NCI-H187 treated with DMSO at 0.1 percent for 48 hours (cell line): ENCODE measurements around the gene PDK1.

ENCODE experiments used
- DNase-seq: peaks from one replicate; lab custom pipeline; 2025; lab: John Stamatoyannopoulos, UW

Gene PDK1

DNA sequence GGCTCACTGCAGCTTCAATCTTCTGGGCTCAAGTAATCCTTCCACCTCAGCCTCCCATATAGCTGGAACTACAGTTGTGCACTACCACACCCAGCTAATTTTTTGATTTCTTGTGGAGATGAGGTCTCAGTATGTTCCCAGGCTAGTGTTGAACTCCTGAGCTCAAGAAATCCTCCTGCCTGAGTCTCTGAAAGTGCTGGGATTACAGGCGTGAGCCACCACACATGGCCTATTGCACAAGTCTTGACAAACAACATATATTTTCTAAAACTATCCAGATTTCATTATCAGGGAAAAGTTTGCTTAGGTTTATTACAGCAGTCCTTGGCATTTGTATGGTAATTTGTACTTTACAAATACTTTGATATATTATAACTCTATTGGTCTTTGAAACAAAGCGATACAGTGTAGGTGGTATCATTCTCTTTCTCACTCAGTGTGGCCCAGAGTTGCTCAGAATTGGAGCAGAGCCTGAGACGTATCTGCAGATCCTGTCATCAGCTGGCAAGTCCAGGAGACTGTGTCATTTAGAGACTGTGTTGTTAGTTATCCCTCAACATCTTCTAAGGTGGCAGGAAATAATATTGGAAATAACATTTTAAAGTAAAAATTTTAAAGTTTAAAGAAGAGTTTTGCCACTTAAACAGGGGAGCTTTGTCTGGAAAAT, 41.4 kb downstream of the PDK1 start:
- DNase-seq = no peak

DNA sequence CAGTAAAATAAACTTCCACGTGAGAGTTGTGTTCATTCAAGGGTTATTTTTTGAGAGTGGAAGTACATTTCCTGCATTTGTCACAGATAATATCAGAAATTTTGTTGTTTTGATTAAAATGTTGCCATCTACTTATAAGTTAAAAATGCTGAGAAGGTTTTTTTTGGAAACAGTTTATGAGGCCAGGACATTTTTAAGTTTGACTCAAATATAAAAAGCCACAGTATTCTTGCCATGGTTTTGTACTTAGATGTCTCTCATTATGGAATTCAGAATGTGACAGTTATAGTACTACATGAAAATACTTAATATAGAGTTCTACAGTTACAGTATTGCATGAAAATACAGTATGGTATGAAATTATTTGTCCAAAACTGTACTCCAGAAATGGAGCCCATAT, 44.1 kb downstream of the PDK1 start:
- no peak for DNase-seq

DNA sequence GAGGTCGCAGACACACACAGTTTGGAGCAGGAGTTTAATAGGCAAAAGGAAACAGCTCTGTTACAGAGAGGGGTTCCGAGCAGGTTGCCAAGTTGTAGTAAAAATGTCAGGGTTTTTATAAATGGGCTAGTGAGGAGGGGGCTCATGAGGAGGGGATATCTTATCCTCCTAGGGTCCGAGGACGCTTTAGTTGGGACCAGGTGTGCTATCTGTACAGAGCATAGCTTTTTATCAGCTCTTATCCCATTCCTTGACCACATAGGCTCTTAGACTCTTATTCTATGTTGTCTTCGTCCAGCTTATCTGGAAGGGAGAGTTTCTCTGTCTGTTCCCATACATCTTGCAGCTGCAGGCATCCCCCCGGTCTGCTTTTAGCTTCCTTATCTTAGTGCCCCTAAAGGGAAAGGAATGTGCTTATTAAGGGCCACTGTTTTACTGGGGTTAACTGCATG, 44.7 kb downstream of the PDK1 start:
- DNase-seq = no peak

DNA sequence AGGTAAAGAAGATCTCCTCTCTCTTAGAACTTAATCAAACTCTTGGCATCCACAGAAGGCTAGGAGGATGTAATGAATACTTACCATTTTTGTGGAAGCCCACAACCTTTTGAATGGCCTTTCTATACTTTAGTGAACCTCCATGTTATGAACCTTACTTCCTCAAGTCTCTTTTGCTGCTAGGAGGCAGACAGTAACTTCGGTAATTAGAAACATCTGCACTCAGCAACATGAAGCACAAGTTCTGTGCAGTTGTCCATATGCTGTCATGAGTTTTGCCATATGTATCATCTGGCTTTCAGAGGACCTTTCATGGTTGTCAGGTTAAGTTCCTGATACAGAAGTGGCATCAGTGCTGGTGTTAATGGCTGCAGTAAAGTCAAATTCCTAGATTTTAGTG, 50.4 kb downstream of the PDK1 start:
- no peak for DNase-seq

DNA sequence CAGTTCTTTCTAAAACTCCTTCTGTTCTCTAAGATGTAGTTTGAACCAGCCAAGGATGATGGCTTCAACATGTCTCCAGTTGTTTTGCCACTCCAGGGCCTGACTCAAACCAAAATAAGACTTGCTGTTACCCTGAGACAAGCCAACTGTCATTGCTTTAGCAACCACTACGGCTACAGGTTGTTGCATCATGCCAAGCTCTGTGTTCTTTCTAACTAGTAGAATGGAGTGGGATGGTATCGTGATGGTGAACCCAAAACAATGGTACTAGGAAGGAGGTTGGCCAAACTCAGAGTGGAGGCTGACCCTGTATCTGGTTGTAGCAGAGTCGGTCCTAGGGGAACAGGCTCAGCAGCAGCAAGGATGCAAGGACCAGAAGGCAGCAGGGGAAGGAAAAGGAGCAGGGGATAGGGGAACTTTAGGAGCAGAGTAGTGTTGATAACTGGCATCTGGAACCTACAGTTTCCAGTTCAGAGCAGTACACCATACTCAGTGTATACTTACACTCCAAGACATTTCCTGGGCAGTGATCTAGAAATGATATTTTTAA, 51.6 kb downstream of the PDK1 start:
- DNase-seq = no peak

DNA sequence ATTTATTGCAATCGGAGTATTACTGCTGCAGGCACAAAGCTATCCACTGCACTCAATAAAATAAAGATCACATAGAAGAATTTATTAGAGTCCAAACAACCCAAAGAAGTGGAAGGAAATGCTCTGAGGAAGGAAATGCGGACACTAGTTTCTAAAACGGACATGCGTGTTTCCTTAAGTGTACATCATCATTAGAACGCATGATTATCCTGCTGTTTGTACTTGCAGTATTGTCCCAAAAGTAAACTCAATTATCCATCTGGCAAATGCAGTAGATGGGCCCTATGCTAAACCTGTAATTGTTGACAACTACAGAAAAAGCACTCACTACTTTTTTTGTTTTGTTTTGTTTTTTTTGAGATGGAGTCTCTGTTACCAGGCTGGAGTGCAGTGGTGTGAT, 53.6 kb downstream of the PDK1 start:
- no peak for DNase-seq

DNA sequence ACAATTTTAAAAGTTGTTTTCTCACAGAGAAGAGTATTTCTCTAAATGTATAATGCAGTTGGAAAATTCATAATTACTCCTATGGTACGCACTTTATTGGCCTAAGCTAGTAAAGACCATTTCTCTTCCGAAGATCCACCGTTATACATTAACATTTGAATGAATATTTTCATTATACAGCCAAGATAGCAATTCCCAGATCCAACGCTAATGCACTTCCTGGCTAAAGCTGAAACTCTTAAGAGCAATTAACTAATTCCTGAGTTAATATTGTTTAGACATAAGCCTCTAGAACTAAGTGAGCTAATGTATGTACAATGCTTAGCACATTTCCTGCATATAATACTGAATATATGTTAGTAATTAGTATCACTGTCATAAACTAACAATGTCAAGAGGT, 56.2 kb downstream of the PDK1 start:
- no peak for DNase-seq

DNA sequence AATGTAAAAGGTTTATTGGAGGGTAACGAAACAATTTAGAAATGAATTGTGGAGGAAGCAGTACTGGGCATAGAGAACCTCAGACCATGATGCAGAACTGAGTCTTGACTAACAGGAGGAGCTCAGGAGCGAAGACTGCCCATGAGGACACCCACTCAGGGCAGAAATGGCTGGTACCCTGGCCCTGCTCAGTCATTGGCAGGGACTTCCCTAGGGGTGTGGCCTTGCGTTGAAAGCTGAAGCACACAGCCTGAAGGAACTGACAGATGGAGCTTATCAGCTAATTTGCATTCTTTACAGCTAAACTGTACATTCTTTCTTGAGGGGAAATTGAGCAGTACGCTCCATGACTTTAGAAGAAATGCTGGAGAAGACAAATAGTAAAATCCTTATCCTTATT, 57.1 kb downstream of the PDK1 start:
- DNase-seq = no peak

DNA sequence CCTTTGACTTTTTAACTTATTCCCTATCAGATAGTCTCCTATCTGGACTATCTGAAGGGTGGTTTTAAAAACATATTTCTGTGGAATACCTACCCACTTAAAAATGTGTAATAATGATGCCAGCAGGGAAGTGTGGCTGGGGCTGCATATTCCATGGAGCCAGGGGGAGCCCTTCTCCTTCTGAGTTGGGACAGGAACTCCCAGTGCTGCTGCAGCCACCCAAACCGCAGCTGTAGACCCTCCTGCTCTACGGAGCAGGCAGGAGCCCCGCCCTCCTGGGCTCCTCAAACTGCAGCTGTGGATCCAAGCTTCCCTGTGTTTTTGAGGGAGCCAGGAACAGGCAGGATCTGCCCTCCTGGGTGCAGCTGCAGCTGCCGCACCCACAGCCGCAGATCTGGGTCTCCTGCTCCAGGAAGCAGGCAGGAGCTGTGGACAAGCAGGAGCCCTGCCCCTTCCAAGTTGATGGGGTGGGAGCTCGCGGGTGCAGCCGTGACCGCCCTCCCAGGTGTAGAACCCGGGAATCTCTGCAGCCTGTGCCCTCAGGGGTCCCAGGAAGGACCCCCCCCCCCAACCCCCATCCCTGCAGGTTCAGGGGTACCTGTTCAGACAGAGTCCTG, 57.8 kb downstream of the PDK1 start:
- no peak for DNase-seq

DNA sequence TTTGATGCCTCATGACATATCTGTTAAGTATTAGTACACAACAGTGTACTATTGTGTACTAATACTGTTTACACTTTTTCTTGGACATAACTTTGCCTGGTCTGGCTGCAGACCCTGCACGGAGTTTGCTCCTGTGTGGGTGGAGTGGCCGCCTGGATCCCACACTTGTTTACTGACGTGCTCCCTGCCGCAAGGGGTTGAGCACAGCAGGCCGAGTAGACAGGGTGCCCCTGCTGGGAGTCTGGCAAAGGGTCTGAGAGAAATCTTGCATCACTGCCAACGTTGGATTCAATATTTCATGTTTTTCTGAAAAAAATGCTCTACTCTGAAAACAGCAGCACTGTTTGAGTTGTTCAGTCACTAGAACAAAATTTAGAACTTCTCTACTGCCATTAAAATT, 59.0 kb downstream of the PDK1 start:
- DNase-seq = no peak

DNA sequence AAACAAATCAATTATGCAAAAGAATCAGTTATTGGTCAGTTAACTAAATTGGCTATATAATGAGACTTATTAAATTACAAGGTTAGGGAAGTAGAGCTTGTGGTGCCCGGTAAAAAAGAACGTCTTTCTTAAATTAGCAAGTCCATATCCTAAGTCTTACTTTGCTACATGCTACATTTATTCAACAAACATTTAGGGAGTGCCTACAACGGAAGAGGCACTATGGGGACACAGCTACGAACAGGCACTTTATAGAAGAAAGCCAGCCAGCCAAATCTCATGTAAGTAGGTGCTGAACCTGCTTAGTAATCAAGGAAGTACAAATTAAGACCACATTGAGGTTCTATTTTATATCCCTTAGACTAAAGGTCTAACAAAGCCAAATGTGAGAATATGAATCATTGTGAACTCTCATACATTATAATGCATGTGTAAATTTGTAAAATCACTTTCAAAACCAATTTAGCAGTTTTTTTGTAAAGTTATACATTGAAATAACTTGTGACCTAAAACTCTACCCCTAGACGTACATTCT, 59.9 kb downstream of the PDK1 start:
- no peak for DNase-seq

DNA sequence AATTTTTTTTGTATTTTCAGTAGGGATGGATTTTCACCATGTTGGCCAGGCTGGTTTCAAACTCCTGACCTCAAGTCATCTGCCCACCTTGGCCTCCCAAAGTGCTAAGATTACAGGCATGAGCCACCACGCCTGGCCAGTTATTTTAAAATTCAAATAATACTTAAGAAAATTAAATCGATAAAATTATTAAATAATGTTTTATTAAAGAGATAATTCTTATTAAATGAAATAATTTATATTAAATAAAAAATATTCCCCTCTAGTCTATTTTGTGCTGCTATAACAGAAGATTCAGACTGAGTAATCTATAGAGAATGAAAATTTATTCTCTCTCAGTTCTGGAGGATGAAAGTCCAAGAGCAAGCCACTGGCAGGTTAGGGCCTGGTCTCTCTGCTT, 61.2 kb downstream of the PDK1 start:
- DNase-seq = no peak

DNA sequence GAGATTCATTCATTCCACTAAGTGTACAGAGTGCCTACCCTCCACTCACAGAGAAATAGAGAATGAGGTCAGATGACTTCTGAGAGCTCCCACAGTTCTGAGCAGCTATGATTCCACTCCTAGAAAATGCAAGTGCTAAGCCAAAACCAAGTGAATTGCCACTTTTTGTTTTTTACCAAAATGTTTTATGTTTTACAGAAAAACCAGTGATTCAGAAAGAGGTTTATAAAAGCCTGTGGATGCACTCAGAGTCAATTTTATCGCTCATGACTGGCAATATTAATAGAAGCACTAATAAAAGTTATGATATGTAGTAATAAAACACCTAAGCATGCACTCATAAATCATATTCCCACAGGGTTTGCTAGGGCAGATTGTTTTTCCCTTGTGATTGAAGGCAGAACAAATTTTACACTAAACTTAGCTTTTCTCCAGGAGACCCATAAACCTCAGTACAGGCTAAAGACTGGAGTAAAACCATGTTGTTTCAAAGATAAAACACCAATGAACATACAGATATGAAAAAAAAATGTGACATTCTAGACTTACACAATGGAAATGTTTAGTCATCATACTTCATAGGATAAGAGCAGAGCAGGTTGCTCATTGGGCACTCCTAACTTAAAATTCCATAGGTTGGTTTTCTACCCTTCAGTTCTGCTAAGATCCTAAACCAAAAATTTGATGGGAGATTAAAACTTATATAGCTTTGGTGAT, 67.5 kb downstream of the PDK1 start:
- no peak for DNase-seq

DNA sequence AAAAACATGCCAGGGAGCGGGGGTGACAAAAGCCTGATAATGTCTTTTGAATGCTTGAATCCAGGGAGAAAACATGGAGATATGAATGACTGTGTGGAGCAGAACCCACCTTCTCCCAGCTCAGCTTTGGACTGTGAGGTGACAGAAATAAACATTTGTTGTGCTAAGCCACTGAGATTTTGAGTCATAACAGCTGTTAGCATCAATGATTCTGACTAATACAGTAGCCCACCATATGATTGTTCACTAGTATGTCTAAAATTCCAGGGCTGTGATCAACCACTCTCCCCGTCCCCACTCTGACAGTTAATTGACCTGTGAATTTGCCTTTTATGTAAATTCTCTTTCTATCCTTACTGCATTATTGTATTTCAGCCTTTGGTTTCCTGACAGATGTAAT, 69.1 kb downstream of the PDK1 start:
- no peak for DNase-seq

DNA sequence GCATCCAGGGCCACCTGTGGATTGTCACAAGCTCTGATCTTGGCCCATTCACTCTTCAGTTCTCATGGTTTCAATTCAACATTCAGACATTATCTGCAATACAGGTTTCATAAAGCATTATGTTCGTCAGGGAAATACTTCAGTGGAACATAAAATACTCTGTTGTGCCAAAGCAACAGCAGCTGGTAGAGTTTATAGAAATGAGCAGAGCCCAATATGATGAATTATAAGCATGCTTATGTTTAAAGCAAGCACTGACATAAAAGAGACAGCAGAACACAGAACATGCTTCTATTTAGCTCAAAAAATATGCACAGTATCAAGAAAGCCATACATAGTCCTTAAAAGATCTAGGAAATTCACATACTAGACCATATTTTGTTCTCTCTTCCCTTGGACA, 71.3 kb downstream of the PDK1 start:
- DNase-seq = no peak

DNA sequence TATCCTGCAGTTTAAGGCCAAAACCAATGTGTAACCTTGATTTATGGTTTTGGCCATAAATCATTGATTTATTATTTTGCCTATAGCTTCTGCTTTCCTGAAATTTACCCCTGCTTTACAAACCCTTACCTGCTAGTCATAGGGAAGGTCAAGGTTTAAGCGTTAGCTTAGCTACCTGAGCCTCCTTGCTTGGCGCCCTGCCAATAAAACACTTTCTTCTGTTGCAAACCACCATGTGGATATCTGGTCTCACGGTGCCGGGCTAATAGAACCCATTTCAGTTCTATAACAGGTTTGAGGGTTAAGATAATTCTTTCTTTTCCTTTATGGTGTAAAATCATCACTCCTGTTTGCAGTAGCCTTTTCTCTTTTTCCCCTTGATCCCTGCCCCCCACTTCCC, 72.2 kb downstream of the PDK1 start:
- DNase-seq = no peak

DNA sequence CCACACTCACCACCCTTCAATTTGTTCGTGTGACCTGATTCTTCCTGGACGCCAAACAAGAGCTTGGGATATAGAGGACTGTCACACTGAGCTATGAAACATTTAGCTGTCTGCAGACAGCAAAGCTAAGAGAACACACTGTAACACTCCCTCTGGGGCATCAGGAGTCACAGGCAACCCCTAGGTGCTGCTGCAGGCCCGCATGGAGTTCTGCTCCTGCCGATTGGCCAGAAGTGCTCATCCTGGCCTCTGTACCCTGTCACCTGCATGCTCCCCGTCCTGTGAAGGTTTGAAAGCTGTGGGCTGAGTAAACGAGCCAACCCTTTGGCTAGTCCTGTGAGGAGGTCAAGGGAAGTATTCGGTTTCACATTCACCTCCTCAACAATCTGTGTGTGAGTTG, 73.7 kb downstream of the PDK1 start:
- DNase-seq = no peak

DNA sequence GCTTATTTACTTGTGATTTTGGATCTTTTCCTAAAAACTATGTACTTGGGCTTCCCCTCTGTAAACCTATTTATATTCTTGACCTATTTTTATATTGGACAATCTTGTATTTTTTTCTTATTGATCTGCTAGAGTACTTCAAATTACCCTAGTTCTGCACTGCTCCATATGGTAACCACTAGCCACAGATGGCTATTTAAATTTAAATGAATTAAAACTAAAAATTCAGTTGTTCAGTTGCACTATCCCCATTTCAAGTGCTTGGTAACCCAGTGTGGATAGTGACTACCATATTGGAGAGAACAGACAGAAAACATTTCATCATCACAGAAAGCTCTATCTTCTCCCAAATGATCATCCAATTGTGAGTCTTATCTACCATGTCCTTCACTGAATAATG, 74.3 kb downstream of the PDK1 start:
- no peak for DNase-seq

DNA sequence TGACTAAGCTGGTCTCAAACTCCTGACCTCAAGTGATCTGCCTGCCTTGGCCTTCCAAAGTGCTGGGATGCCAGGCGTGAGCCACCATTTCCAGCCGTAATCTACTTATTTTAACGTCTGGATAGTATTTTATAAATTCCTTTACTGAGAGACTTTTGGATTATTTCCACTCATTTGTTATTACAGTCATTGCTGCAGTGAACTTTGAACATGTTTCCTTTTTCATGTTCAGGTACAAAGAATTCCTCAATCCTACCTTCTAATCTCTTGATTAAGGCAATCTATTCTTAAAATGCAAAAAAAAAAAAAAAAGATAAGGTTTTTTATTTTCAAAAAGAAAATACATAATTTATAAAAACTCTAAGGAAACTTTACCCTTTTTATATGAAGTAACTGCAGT, 78.6 kb downstream of the PDK1 start:
- no peak for DNase-seq

DNA sequence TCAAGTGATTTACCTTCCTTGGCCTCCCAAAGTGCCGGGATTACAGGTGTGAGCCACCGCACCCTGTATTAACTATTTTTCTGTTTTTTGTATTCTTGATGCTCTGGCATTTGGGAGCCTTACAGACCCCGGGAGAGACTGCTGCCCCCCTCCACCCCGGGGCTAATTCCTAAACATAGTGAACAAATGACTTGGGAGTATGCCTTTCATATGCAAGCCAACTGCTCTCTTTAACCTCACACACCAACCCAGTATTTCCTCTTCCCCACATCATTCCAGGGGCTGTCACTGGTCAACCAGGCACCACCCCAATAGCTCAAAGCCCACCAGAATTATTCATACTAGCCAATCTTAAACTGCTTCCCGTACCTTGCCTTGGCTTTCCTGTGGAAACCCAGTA, 79.7 kb downstream of the PDK1 start:
- DNase-seq = no peak

DNA sequence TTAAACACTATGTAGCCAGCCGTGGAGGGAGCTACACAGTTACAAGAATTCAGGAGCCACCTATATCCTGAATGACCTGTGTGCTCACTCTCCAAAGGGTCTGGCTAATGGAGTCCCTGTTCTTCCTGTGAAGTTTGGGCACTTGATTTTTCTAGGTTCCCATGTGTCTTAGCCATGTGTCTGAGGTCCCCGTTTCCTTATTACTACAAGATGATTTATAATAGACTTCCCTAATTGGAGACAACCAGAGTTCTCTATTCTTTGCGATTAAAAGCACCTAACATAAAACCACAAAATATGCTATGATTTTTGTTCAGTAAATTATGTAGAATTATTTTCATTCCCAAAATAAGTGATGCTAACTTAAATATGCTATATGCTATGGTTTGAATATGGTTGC, 83.4 kb downstream of the PDK1 start:
- DNase-seq = no peak

DNA sequence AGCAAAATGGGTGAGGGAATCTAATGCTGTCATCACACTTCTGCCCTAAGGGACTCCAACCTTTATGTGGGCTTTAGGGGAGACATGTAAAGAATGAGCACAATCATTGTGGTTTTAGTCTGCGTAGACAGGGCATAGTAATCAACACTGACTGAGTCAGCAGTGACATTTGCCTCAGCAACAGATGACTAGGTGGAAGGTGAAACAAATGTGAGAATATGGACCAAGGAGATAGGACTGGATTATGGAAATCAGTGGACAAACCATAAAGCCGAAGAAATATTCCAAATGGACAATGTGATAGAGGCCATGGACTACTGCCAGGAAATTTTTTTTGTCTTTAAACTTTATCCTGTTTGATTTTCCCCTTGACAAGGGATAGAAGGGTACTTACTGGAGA, 83.9 kb downstream of the PDK1 start:
- DNase-seq = no peak

DNA sequence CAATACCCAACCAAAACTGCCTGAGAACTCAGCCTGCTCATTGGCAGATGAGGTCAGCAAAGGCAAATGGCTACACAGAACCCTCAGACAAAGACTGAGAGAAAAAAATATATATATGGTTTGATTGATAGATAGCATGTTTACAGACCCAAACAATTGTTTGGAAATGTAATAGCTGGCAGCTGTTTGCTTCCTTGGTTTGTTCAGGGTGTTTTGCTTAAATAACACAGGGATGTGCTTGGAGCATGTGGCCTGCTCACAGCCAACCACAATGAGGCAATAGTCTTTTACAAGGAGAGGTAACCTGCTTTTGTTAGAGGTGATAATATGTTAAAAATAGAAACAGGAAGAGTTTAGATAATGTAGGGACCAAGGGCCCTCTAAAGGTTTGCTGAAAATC, 84.5 kb downstream of the PDK1 start:
- DNase-seq = no peak
